Stimulated activated CD4-positive, alpha-beta T cell treated with anti-CD3 and anti-CD28 coated beads, Interleukin-4, amount 100 ng/mL, for 48 hours (primary cell): ENCODE measurements around the gene TMEM72.
"Not testable (repeated sequence)": the region's sequence is repeated elsewhere in the genome, so short reads cannot be mapped to it uniquely, and the experiment has no call there.

ENCODE experiments used
- DNase-seq, 2 donors: peaks; one replicate each; pipeline ENCODE4 v3.0.0-alpha.2; 2020; ENCODE audit warnings: low read depth in 2 of 2

Gene TMEM72

DNA sequence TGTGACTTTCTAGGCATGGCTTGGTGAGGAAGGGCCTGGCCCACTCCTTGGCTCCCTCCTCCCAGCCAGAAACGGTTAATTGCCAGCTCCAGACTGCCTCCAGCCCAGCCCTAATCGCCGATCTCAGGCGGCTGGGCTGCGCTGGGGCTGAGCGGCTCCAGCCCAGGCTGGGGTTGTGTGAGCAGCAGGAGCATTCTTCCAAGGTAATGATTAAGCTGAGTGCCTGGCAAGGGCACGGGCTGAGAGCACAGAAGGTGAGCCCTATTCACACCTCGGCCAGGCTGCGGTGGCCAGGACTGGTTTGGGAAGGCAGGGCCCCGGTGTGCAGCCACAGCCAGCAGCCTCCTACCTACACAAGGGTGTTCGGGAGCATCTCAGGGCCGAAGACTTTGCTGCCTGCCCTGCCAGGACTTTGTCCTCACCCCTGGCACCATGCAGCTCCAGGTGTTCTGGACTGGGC lies at the start of gene TMEM72:
Gene TMEM72 (plus strand): TSS at position 257 of the 460 bp plus-strand sequence. CDS start 176 bp downstream, at position 433.
- DNase-seq = no peak

DNA sequence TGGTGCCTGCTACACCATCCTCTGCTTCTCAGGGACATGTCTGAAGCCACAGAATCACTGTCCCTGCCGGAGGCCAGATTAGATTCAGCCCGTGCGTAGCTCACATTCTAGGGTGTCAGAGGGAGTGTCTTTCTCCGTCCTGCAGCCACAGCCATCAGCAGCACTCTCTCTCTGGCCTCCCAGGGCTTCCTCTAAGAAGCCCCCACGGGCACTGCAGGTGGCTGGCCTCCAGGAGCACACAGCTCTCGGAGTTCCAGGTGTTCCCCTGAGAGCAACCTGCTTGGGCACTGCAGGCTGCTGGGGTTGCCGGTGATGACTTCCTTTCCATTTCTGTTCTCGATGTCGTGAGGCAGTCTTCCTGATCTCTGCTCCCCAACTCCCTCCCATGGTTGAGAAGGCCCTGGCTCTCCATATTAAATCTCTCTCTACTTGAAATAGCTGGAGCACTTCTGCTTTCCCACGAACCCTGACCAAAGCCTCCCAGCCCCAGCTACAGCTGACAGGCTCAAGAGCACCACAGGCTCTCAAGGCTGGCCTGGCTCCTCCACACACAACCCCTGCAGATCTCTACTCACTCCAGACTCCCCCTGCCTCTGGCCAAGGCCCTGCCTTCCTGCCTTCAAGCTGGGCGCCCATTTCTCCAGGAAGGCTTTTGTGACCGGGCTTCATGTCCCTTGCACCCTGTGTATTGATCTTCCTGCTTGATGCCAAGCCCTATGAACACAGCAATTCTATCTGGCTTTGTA lies 49.0 kb upstream of the TMEM72 start:
- no peak for DNase-seq

DNA sequence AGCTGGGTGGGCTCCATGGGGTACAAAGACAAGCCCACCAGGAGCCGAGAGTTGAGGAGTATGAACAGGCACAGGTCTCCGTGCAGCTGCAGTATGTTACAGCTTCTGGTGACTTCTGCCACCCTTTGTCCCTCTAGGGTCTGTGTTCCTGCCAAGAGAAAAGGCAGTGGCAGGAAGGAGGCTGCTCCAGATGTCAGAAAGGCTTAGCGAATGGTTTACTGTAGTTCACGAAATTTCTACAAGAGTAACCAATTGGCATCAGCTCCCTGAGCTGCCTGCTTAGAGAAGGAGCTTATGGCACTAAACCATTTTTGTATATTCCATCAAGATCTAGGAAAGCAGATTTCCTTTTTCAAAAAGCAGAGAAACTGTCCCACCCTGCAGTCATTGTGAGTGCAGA lies 48.2 kb upstream of the TMEM72 start:
- no peak for DNase-seq

GRCh38 chr10:44863344-44864047 lies 47.6 kb upstream of the TMEM72 start:
- no peak for DNase-seq

DNA sequence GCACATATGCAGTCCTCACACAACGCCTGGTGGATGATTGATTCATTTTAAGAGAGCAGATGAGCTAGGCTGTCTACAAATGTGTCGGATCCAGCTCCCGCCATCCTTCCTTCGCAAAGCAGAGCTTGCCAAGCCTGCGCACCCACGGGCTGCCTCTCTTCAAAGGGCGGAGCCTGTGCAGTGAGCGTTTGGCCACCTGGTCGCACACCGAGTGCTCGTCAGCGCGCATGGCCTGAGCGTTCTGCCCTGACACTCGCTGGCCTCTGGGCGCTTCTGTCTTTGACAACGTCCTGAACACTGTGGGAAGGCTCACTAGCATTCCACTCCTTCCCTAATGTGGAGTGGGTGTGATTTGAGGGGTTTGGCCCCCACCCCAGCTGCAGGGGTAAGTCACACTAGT lies 47.1 kb upstream of the TMEM72 start:
- no peak for DNase-seq

DNA sequence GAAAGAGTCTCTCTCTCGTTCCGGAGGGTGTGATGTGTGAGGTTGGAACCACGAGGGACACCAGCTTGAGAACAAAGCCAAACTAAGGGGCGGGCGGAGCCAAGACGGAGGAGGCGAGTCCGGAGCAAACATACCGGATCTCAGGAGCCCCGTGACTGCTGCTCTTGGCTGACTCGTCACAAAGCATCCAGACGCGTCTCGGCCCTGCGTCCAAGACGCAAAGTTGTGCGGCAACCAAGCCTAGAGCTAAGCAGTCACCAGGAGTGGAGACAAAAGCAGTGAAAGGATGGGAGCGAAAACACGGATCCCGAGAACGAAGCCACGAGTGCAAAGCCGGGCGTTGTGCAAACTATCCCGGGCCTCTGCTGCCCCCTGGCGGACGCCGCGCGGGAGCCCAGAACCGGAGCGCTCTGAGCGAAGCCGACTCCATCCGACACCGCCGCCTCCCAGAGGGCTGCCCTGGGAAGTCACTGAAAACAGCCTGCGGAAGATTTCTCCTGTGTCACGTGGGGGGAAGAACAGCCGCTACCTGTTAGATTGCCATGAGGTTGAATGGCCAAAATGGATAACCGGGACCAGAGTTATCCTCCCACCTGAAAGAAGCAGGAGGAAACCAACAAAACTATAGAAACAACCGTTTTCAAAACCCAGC lies 46.4 kb upstream of the TMEM72 start:
- DNase-seq = peak; percentile 76 to 87

DNA sequence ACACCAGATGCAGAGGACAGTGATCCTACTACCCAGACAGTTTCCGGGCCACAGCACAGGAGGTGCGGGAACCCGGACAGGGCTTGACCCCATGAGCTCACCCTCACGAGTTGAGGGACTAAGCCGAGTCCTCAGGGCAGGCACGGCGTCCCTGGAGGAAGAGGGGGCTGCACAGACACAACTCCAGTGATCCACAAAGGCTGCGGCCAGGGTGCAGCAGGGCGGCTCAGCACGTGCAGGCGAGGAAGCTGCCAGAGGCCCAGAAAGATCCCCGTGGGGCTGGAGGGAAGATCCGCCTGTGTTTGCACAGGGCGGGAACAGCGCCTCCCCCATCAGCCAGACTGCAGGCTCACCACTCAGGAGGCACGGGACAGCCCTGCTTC lies 45.9 kb upstream of the TMEM72 start:
- DNase-seq = no peak

DNA sequence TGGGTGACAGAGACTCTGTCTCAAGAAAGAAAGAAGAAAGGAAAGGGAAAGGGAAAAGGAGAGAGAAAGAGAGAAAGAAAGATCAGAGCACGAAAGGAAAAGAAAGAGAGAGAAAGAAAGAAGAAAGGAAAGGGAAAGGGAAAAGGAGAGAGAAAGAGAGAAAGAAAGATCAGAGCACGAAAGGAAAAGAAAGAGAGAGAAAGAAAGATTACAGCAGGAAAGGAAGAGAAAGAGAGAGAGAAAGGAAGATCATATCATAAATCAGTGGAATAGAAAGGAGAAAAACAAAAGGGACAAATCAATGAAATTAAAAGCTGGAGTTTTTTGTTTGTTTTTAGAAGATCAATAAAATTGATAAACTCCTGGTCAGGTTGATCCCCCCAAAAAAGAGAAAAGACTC lies 44.8 kb upstream of the TMEM72 start:
- DNase-seq = not testable (repeated sequence)

DNA sequence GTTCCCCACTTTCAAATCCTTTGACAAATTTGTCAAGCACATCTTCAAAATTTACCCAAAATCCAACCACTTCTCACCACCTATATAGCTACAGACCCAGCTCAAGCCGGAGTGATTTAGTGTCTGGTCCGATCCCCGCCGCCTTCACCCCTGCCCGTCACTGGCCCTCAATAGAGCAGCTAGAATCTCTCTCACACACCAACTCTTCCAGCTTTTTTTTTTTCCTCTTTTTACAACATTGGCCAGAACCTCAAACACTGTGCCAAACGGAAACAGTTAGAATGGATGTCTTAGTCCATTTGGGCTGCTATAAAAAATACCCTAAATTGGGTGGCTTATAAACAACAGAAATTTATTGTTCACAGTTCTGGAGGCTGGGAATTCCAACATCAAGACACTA lies 41.1 kb upstream of the TMEM72 start:
- DNase-seq = no peak

DNA sequence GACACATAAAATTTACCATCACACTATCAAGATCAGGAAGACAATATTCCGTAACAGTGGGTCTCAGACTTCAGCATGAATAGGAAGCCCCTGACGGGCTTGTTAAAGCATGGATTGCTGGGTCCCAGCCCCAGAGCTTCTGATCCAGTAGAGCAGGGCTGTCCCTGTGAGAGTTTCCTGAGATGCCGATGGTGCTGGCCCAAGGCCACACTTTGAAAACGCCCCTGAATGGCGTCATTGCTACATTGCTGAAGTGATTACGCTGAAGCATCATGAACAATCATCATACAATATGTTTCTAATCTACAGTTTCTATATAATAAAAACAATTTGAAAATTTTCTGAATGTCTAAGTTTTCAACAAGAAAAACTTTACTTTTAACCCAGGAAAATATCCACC lies 38.0 kb upstream of the TMEM72 start:
- DNase-seq = no peak

GRCh38 chr10:44874166-44874565 lies 37.0 kb upstream of the TMEM72 start:
- DNase-seq = no peak

DNA sequence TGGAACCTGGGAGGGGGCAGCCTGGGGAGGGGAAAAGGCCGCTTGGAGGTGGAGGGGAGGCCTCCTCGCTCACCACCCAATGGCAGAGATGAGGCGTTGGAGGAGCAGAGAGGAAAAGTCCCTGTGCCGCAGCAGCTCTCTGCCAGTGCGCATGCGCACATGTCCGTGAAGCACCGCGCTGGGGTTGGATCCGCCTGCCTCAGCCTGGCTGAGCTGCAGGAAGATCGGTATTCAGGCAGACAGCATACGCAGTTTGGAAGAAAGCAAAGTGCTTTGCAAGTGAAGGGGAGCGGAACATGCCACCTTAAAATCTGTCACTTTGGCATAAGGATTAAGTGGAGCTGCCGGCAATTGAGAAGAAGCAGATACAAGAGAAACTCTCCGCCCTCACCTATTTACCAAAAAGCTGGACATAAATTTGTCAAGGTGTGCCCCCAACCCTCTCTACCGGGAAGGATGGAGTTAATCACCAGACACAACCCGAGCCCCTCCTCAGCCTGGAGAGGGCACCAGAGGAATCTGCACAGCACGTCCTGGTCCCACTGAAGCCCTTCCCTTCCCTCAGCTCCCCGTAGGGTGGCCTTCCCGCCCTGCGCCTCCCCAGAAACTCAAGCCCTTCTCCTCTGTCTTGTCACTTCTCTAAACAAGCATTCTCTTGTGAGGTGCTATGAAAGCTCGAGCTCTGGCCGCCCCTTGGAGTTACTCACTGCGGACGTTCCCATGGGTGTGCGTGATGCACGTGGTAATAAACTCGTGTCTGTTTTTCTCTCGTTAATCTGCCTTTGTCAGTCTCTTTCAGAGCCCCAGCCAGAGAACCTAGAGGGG lies 32.2 kb upstream of the TMEM72 start:
- DNase-seq = peak; percentile 62 to 63

GRCh38 chr10:44879531-44879899 lies 31.6 kb upstream of the TMEM72 start:
- DNase-seq = no peak

GRCh38 chr10:44880090-44880715 lies 30.9 kb upstream of the TMEM72 start:
- DNase-seq = no peak

- DNase-seq = no peak
Measured at GRCh38 chr10:44881649-44882048, 29.5 kb upstream of the TMEM72 start.

GRCh38 chr10:44882166-44882720 lies 28.9 kb upstream of the TMEM72 start:
- DNase-seq = no peak

DNA sequence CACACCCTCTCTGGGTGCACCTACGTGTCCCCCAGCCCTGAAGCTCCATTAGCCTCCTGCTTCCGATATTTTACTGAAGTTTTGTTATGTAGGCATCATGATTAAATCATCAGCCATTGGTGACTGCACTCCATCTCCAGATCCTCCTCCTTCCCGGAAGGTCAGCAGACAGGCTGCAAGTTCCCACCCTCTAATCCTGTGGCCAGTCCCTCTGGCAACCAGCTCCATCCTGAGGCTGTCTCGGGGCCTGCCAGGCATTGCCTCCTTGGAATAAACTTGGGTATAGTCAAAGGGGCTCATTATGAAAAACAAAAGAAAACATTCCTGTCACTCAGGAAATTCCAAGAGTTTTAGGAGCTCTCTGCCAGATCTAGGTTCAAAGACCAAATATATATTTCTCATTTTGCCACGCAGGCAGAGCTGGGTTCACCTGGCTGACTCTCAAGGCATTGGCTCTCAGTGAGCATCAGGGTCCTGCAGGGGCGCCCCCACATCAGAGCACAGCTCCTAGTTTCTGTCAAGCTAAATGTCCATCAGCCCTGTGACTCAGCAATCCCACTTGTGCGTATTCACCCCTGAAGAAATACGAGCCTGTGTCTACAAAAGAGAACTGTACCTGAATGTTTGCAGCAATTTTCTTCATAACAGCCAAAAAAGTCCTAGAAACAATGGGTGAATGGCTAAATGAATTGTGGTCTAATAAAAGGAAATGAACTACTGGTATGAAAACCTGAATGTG lies 27.4 kb upstream of the TMEM72 start:
- no peak for DNase-seq

- no peak for DNase-seq
Measured at GRCh38 chr10:44885710-44886109, 25.4 kb upstream of the TMEM72 start.

GRCh38 chr10:44886966-44887365 lies 24.2 kb upstream of the TMEM72 start:
- no peak for DNase-seq

- no peak for DNase-seq
Measured at GRCh38 chr10:44888886-44889285, 22.3 kb upstream of the TMEM72 start.
